HEK293 (cell line): Measurements from ENCODE around the gene CSNK1G3.

Experiments
- CTCF ChIA-PET: fragments of 350-600 bp; formaldehyde crosslinking; extraction: SDS; loops from one replicate; lab custom pipeline; 2021; ENCODE audit warnings: antibody characterized with exemption; lab: Yijun Ruan, JAX
- POLR2A ChIA-PET: fragments of 300-600 bp; formaldehyde crosslinking; extraction: SDS; loops from one replicate; lab custom pipeline; 2020; ENCODE audit warnings: antibody characterized with exemption, inconsistent platforms; lab: Yijun Ruan, JAX
- H3K27ac ChIP-seq: fragments of 200-500 bp; sonication (Bioruptor generic); 2 replicates; pipeline ENCODE4 v1.5.1; 2014; ENCODE audit warnings: low read depth, low read length, control low read depth, inconsistent platforms; ENCODE audit errors: extremely low read depth
- H3K36me3 ChIP-seq, 2 experiments: fragments of 200-500 bp in 1 of 2; sonication (Bioruptor generic) in 1 of 2; 1 replicate in 1 of 2; 2 replicates in 1 of 2; pipeline ENCODE4 v1.5.1; 2014 to 2017; ENCODE audit warnings: inconsistent platforms in 2 of 2, low read length in 2 of 2; ENCODE audit not compliant: control insufficient read depth in 2 of 2, insufficient read depth in 1 of 2
- H3K4me1 ChIP-seq: fragments of 200-500 bp; sonication (Bioruptor generic); 2 replicates; pipeline ENCODE4 v1.5.1; 2014; ENCODE audit warnings: mild to moderate bottlenecking, low read length, inconsistent platforms; ENCODE audit not compliant: control insufficient read depth, insufficient read depth
- H3K4me3 ChIP-seq: 2 replicates; pipeline ENCODE4 v1.5.1; 2011; ENCODE audit warnings: low read depth, mild to moderate bottlenecking, control low read depth, low read length, moderate library complexity
- H3K9me3 ChIP-seq: fragments of 200-500 bp; sonication (Bioruptor generic); 2 replicates; pipeline ENCODE4 v1.5.1; 2014; ENCODE audit warnings: low read depth, low read length, inconsistent platforms; ENCODE audit not compliant: control insufficient read depth, insufficient read depth
- PRDM10 ChIP-seq: fragments of 450-650 bp; formaldehyde crosslinking; IDR thresholded peaks from 2 replicates; pipeline ENCODE4 v1.5.1; 2016; ENCODE audit warnings: missing biosample characterization, missing genetic modification characterization
- SETDB1 ChIP-seq: IDR thresholded peaks from one replicate; pipeline ENCODE4 v1.6.1; 2017; ENCODE audit warnings: mild to moderate bottlenecking, low read length, moderate library complexity, mixed read lengths; ENCODE audit not compliant: insufficient read length
- ZNF138 ChIP-seq: fragments of 450-650 bp; formaldehyde crosslinking; IDR thresholded peaks from 2 replicates; pipeline ENCODE4 v1.5.1; 2016; ENCODE audit warnings: missing biosample characterization, missing genetic modification characterization, borderline replicate concordance
- ZNF148 ChIP-seq: fragments of 450-650 bp; formaldehyde crosslinking; IDR thresholded peaks from 2 replicates; pipeline ENCODE4 v1.5.0; 2017; ENCODE audit warnings: missing biosample characterization, missing genetic modification characterization, borderline replicate concordance
- ZNF214 ChIP-seq: fragments of 450-650 bp; formaldehyde crosslinking; IDR thresholded peaks from 2 replicates; pipeline ENCODE4 v1.5.1; 2017; ENCODE audit warnings: missing biosample characterization, mild to moderate bottlenecking, missing genetic modification characterization, borderline replicate concordance
- ZNF266 ChIP-seq: fragments of 450-650 bp; formaldehyde crosslinking; IDR thresholded peaks from 2 replicates; pipeline ENCODE4 v1.5.1; 2016; ENCODE audit warnings: missing biosample characterization, missing genetic modification characterization, low read depth
- ZNF354C ChIP-seq: fragments of 450-650 bp; formaldehyde crosslinking; IDR thresholded peaks from 2 replicates; pipeline ENCODE4 v1.5.1; 2016; ENCODE audit warnings: missing biosample characterization, missing genetic modification characterization, low read depth, borderline replicate concordance
- ZNF398 ChIP-seq: fragments of 450-650 bp; formaldehyde crosslinking; IDR thresholded peaks from 2 replicates; pipeline ENCODE4 v1.5.1; 2017; ENCODE audit warnings: missing biosample characterization, missing genetic modification characterization
- ZNF530 ChIP-seq: fragments of 450-650 bp; formaldehyde crosslinking; IDR thresholded peaks from 2 replicates; pipeline ENCODE4 v1.5.1; 2016; ENCODE audit warnings: low read depth, missing biosample characterization, missing genetic modification characterization
- ZNF664 ChIP-seq: fragments of 450-650 bp; formaldehyde crosslinking; IDR thresholded peaks from 2 replicates; pipeline ENCODE4 v1.5.1; 2016; ENCODE audit warnings: missing biosample characterization, missing genetic modification characterization
- ZNF692 ChIP-seq: fragments of 450-650 bp; formaldehyde crosslinking; IDR thresholded peaks from 2 replicates; pipeline ENCODE4 v1.5.1; 2016; ENCODE audit warnings: missing biosample characterization, missing genetic modification characterization
- ZNF707 ChIP-seq: fragments of 450-650 bp; formaldehyde crosslinking; IDR thresholded peaks from 2 replicates; pipeline ENCODE4 v1.5.1; 2016; ENCODE audit warnings: missing biosample characterization, missing genetic modification characterization
- ZNF792 ChIP-seq: fragments of 450-650 bp; formaldehyde crosslinking; IDR thresholded peaks from 2 replicates; pipeline ENCODE4 v1.5.1; 2016; ENCODE audit warnings: missing biosample characterization, missing genetic modification characterization
- TF ChIP-seq, protein P1 (sequence below): fragments of 450-650 bp; formaldehyde crosslinking; IDR thresholded peaks from 2 replicates; pipeline ENCODE4 v1.5.1; 2016; ENCODE audit warnings: missing biosample characterization, missing genetic modification characterization

The CSNK1G3 gene

GRCh38 chr5:123628860-123629544 is 117.0 kb downstream of the CSNK1G3 start:
- H3K27ac ChIP-seq: no peak overlapping the region
- H3K4me3 ChIP-seq: no peak overlapping the region
- no peaks in the 10 kb centered on the region; the same call in 1 of the 2 replicates for H3K9me3 ChIP-seq
- no peak for TF ChIP-seq SETDB1
- no peak for TF ChIP-seq ZNF707 (tag by site-specific recombination)
- TF ChIP-seq ZNF792 (tag by site-specific recombination): no peak
- no peak for TF ChIP-seq ZNF664
- TF ChIP-seq ZNF692: no peak
- TF ChIP-seq ZNF148 (tag by site-specific recombination): no peak
- TF ChIP-seq ZNF530 (tag by site-specific recombination): no peak
- TF ChIP-seq ZNF266 (tag by site-specific recombination): no peak
- TF ChIP-seq, protein P1, sequence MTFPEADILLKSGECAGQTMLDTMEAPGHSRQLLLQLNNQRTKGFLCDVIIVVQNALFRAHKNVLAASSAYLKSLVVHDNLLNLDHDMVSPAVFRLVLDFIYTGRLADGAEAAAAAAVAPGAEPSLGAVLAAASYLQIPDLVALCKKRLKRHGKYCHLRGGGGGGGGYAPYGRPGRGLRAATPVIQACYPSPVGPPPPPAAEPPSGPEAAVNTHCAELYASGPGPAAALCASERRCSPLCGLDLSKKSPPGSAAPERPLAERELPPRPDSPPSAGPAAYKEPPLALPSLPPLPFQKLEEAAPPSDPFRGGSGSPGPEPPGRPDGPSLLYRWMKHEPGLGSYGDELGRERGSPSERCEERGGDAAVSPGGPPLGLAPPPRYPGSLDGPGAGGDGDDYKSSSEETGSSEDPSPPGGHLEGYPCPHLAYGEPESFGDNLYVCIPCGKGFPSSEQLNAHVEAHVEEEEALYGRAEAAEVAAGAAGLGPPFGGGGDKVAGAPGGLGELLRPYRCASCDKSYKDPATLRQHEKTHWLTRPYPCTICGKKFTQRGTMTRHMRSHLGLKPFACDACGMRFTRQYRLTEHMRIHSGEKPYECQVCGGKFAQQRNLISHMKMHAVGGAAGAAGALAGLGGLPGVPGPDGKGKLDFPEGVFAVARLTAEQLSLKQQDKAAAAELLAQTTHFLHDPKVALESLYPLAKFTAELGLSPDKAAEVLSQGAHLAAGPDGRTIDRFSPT (tag by site-specific recombination): no peak
- no peak for TF ChIP-seq ZNF354C (tag by site-specific recombination)
- TF ChIP-seq PRDM10: no peak
- no peak for TF ChIP-seq ZNF214 (tag by site-specific recombination)
- TF ChIP-seq ZNF398 (tag by site-specific recombination): no peak
- no peak for TF ChIP-seq ZNF138
- H3K36me3 ChIP-seq: no peaks in the 10 kb centered on the region
- ChIA-PET CTCF (interaction anchor here (0.7 kb wide), 1 partner anchor 1121 kb away, joined by 3 read pairs; no protein-coding TSS in a partner anchor), POLR2A (no interaction called here)
- H3K4me1 ChIP-seq: no peaks in the 10 kb centered on the region
